HG03108 (cell line): ENCODE measurements around the gene RPA3.

Experiments used
- ATAC-seq: cut with Tn5 transposase; IDR thresholded peaks from one replicate; pipeline ENCODE4 v1.9.1; 2021; ENCODE audit warnings: moderate library complexity; ENCODE audit not compliant: unreplicated experiment

The RPA3 gene

DNA sequence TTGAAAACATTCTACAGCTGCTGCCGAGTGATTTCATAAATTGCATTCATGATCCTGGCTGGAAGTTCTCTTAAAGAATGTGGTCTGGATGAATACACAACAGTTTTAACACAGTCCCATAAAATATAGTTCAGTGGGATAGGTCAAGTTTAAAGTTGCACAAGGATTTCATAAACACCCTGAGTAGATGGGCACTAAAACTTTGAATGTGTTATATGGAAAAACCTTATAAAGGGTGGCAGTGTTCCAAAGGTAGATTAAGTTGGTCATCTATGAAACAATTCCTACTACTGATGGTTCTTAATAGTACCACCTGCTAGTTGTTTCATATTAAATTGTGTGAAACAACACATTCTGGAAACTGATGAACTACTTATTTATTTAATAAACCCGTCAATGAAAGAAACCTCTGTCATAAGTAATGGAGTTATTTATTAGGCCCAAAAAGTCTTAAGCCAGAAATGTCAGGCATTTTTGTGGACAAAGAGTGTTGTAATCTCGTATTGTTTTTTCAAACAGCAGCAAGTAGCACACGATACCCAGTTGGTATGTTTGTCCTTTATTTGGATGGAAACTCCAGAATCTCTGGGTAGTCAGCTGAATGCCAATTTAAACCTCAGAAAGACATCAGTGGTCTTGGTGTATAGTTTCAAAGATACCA is 14.3 kb upstream of the RPA3 start:
- no peak for ATAC-seq

DNA sequence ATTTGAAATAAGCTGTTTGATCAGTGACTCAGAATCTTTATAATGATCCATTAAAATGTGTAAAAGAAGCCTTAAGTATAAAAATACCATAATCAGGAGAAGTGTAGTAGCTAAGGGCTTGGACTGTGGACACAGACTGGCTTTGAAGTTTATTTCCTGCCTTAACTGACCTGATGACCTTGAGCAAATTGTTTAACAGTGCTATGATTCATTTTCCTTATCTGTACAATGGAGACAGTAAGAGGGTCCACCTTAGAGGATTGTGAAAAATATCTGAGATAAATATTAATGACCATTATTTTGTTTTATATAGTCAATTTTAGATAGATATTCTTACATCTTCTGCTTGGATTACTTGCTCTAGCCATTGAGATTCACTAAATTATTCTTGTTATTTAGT is 13.3 kb upstream of the RPA3 start:
- no peak for ATAC-seq

DNA sequence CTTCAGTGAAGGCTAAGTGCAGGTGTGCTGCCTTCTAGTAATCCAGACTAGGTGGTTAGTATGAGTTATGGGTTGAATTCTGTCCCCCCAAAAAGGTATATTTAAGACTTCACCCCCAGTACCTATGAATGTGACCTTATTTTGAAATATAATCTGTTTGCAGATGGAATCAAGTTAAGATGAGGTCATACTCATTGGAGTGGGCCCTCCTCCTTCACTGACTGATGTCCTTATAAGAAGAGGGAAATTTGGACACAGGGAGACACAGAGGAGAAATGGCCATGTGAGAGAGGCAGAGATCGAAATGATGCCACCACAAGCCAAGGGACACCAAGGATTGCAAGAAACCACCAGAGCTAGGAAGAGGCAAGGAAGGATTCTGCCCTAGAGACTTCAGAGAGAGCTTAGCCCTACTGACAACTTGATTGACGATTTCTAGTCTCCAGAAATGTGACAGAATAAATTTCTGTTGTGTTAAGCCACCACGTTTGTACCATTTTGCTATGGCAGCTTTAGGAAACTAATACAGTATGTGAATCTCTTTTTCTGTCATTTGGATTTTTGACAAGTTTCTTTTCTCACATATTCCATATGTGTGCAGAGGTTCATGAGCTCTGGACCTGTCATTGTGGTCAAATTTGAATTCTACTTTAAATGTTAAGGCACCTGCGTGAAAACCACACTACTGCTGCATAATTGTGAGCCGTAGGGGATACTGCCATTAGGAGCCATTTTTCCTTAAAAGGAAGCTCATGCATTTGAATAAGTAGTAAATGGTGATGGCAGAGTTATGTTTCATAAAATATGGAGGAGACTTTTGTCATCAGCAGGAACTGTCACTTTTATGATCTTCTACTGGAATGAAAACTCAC is 2.6 kb upstream of the RPA3 start:
- ATAC-seq = no peak

DNA sequence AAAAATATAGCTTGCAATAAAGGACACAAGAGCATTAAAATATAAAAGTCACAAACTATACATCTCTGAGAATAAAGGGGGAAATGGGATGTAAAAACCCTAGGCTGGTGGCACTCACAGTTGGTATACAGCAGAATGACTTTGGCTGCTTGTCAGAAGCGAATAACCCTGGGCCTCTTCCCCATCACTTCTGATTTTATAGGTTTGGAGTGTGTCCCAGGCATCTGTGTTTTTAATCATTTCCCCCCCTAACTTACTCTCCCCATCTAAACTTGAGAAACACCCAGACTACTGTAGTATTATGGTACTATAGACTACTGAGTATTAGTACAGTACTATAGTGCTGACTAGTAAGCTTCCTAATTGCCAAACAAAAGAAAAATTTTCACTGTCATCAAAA is 1.8 kb upstream of the RPA3 start:
- ATAC-seq = no peak

DNA sequence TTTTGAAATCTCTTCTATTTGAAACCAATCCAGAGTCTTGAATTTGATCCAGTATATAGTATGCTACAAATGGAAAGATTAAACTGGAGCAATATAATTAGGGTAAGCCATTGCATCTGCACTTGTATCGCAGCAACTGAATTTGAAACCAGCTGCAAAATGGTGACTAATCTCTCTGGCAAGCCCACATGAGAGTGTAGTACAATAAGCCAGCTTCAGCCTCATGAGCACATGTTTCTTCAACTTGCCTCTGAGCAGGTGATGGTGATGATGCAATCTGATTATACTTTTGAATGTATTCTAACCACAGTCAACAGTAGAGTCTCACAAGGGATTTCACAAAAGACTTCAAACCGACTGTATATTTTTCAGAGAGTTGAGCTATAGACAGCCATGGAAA is 829 bp upstream of the RPA3 start:
- peak; percentile 94 for ATAC-seq

DNA sequence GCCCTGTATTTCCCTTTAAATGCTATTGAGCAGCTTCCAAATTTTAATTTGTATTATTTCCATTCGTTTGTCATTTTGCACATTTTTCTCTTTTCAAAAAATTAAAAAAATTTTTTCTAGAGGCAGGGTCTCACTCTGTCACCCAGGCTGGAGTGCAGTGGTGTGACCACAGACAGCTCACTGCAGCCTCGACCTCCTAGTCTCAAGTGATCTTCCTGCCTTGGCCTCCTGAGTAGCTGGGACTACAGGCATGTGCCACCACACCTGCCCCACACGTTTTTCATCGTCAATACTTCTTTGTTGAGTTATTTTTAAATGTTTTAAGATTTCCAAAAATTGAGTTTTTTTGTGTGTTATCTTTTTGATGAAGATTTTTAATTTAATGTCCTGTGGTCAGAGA is 4.7 kb downstream of the RPA3 start:
- no peak for ATAC-seq

DNA sequence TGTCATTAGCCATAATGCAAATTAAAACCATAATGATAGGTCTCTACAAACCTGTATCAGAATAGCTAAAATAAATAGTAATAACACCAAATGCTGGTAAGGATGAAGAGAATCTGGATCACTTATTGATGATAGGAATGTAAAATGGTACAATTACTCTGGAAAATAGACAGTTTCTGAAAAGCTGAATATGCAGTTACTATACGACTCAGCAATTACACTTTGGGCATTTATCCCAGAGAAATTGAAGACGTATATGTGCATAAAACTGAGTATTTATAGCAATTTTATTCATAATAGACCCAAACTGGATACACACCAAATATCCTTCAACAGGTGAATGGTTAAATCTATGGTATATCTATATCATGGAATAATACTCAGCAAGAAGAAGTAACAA is 7.9 kb downstream of the RPA3 start:
- ATAC-seq = no peak

DNA sequence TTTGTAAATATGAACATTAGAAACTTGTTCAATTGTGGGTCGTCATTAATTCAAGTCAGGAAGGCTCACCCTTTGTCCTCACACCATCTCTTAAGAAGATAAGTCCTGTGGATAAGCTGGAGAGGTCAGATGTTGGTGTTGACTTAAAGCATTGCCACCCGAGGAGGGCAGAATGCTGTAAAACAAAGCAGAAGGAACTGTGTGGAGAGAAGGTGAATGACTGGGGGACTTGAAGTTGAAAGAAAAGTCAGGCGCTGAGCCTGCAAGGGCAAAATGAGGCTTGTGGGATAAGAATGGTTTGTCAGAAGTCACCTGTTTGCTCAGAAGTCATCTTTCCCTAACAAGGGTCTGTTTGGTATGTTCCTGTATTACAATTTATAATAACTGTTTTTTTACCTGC is 9.1 kb downstream of the RPA3 start:
- no peak for ATAC-seq

DNA sequence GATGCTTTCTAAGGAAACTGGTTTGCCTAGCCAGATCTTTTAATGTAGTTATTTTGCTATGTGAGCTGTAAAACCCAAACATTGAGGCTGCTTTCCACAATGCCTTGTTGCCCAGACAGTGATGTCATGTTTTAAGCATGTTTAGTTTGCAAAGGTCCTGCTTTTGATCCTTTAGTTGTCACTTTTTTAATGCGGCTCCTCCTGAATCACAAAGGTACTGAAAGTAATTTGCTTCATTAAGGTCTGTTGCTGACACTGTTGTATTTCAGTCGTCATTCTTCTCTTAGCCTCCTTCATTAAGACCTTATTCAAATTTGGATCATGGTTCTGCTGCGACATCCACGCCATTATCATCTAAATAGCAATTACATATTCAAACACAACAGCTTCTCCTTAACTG is 10.6 kb downstream of the RPA3 start:
- ATAC-seq = no peak

DNA sequence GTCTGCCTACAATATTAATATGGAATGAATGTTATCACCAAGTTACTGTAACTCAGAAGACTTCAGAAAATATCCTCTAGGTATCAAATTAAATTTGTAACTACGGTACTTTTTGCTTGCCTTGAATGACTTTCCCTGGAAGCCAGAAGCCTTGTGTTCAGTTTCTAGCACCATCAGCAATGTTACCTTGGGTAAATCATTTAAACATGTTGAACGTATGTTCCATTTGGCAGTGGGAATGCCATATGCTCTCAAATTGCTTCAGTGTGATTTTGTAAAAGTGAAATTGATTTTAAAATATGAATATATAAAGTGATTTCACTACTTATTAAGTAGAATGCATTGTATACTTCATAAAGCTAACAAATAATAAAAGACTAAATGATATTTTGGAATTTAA is 11.2 kb downstream of the RPA3 start:
- ATAC-seq = no peak

DNA sequence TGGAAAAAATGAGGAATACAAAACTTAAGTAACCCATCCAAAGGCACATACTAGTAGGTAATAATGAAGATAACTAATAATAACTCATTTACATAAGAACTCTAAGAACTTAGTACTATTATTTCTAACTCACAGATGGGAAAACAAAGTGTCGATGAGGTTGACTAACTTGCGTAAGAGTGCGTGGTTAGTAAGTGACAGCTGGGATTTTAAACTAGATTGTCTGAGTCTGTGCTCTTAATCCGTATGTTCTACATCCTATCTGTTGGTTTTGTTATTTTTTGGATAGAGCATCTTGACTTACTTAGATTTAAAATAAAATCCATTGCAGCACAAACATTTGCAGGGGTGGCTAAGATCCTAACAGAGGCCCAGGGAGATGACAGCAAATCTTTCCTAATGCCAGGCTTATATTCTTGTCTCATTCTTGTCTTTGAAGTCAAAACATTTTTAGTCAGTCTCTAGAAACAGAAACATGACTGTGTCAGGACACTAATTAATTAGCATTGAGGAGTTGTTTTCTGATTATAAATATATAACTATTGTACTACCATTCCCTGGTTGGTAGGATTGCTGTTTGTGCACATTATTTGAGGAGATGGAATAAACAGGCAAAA is 11.7 kb downstream of the RPA3 start:
- ATAC-seq = no peak

DNA sequence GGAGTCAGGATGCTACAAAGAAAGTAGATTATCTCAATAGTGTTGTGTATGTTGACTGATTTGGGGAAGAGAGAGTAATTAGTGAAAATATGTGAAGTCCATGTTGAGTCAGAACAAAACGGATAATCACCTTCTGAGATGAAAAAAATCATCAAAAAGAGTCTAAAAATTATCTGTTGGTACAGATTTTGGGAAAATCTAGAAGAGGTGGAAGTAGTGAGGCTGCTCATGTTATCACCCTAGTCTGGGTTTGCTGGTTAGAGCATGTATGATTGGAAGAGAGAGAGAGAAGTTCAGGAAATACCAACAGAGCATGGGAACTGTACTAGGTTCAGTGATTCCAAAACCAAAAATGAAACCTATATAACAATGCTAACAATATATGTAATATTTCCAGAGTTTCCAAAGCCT is 12.3 kb downstream of the RPA3 start:
- peak; percentile 47 for ATAC-seq

DNA sequence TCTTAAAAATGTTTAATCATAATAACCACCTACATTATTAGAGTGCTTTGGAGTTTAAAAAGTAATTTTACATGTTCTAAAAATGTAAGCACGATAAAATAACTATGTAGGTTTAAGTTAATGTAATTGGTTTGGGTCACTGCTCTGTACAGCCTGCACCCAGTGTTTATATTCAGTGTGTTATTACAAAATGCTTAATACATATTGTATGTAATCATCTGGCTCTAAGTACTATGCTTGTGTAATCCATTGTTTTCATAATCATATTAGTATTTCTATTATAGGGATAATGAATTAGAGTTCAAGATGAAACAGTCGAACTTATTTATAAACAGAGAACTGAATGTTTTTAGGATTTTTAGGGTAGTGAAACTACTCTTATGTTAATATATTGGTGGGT is 13.1 kb downstream of the RPA3 start:
- no peak for ATAC-seq

DNA sequence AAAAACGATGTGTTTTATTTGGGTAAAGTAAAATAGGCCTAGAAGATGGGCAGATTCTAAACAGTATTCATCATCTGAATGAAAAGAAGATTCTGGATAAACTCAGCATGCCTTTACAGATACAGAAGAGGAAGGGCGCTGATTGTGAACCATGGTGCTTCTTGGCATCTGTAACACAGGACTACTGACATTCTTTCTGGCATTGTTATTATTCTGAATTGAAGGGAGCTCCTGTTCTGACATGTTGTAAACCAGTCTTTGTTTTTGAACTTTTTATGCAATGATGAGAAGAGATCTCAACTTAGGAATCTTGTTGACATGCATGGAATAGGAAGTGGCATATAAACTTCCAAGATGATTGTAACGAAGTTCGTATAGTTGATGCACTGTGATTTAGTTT is 13.5 kb downstream of the RPA3 start:
- no peak for ATAC-seq

DNA sequence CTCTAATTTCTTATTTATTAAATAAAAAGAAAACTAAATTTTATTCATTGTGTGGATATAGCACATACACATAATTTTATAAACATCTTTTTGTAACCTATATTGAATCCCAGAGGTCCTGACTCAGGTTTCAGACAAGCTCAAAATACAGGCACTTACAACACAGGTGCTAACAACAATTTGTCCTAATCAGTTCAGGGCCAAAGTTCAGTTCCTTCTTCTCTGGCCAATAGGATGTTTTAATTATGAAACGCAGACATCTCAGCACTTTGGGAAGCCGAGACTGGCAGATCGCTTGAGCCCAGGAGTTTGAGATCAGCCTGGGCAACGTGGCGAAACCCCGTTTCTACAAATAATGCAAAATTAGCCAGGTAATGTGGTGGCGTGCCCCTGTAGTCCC is 15.0 kb downstream of the RPA3 start:
- ATAC-seq = no peak

DNA sequence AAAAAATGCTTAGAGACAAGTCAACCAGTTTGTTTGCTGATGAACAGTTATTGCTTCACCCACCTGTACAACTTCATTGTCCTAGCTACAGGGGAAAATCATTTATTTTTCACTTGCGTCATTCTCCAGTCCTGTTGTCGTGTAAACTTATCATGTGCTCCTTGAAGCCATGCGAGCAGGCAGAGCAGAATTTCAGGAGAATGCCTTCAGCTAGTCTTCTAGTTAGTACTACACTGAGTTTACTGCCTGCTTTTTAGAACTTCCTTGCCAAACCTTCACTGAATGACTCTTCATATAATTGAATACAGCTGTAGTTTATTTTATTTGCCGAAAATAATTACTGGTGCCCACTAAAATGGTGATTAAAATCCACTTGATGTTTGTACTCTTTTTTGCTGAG is 15.6 kb downstream of the RPA3 start:
- ATAC-seq = no peak

DNA sequence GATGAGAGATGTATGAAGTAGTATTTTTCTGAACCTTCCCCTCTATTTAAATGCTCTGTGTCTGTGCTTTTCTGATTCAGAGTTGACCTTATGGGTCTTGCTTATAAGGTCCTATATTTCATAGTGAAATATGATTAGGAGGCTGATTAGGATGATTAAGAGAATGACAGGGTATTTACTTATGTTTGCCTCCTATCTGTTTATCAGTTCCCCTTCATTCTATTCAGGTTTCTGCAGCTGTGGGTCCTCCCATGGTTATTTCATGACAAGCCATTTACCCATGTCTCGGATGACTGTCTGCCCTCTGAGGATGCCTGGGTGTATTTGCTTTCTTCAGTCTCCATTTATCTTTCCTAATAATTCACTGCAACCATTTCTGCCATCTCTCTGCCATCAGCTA is 16.9 kb downstream of the RPA3 start:
- ATAC-seq = no peak

DNA sequence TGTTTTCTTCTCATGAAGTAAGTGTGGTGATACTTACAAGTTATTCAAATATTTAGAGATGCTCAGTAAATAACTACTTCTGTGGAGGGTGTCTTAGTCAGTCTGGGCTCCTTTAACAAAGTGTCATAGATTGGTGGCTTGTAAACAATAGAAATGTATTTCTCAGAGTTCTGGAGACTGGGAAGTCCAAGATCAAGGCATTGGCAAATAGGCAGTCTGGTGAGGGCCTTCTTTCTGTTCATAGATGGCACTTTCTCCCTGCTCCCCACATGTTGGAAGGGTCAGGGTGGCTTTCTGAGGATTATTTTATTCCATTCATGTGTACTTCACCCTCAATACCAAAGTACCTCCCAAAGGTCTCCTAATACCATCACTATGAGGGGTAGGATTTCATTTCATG is 18.4 kb downstream of the RPA3 start:
- ATAC-seq = no peak

DNA sequence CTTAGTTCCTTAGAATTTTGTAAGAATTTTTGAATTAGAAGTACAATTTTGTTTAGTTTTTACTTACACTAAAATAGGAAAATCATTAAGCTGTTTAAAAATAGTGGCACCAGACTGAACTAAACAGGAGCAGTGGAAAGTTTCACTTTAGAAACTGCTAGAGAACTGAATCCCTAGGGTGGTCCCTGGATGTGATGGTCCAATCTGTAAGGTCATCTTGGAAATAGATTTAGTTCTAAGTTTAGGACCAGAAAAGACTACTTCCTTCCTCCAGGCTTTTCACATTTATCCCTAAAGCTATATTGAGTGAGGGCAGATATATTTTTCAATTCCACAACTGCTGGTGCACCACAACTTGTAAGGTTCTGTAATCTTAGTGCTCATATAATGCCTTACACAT is 19.0 kb downstream of the RPA3 start:
- ATAC-seq = no peak

DNA sequence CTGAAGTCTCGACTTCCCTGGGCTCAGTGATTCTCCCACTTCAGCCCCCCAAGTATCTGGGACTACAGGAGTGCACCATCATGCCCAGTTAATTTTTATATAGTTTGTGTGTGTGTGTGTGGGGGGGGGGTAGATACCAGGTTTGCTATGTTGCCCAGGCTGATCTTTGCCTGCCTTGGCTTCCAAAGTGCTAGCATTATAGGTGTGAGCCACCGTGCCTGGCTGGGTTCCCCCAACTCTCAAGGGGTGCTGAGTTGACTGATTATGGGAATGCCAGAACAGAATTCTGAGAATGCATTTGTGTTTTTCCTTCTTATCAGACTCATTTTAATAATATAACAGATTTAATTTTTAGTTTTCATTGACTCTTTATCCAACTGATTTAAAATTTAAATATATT is 19.5 kb downstream of the RPA3 start:
- no peak for ATAC-seq

DNA sequence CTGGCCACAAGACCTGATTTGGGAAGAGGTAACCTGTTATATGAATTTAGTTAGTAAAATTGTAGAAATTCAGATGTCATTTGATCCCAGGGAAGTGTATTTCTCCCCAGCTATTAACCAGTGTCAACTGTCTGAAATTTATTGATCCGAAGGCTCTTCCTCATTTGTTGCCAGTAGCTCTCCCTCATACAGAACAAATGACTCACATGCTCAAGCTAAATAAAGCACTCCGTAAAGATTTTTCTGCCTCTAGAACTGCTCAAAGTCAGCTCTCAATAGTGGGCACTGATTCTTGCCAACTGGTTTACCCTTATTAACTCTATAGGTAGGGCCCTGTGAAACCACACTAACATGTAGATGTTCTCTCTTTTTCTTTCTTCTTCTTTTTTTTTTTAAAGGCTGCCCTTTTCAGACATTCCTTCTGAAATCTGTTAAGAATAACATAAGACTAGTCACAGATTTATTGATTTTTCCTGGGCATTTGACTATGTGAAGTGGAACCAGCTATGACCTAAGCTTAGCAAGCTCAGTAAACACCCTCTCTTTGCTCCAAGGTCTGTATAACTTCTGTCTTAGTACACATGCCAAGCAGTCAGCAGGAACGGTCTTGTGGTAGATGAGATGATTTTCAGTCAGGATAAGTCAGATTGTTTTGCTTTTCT is 21.8 kb downstream of the RPA3 start:
- ATAC-seq = no peak
